ENCODE measurements around the gene ZNF569.
A peak's percentile ranks its signal among the peaks of the same experiment; 100 is the strongest.

The ZNF569 gene

GRCh38 chr19:37466798-37467607 is at the start of gene ZNF569:
TSS of gene ZNF569 (minus strand) at chr19:37467444. CDS start at chr19:37444921, 22,523 bp downstream.
- Histone ChIP-seq H3K27me3 (ENCODE audit: insufficient read depth, low read length, poor library complexity, severe bottlenecking) (no peaks in the 10 kb centered on the region), H3K4me1 (ENCODE audit: insufficient read depth, low read length, poor library complexity, severe bottlenecking) (peaks cover 26% of the 10 kb centered on the region), H3F3A (ENCODE audit: low read depth) (no peaks in the 10 kb centered on the region), H4K20me1 (ENCODE audit: insufficient read depth, low read length, poor library complexity, severe bottlenecking) (peaks cover 5% of the 10 kb centered on the region), H3K9ac (ENCODE audit: low read depth, low read length, poor library complexity, severe bottlenecking) (peak within 1 kb of the TSS; percentile 87), H3K9me2 (replicated peaks; ENCODE audit: low read depth, low read length) (no peaks in the 10 kb centered on the region), H2AFZ (ENCODE audit: low read length) (peak within 1 kb of the TSS; percentile 99), H3K79me2 (ENCODE audit: insufficient read depth, low read length) (peaks cover 42% of the 10 kb centered on the region), H3K9me3 (ENCODE audit: insufficient read depth, low read depth, low read length) (no peaks in the 10 kb centered on the region), H3K36me3 (ENCODE audit: insufficient read depth, low read length) (peaks cover 5% of the 10 kb centered on the region), H3K4me3 (ENCODE audit: low read length, poor library complexity, severe bottlenecking) (peak within 1 kb of the TSS; percentile 89), H3K4me2 (ENCODE audit: low read depth, low read length, poor library complexity, severe bottlenecking) (peak within 1 kb of the TSS; percentile 89)
- TF ChIP-seq EZH2phosphoT487 (IDR thresholded peaks at IDR 0.05; ENCODE audit: borderline replicate concordance) (no peak), CTCF (conservative IDR thresholded peaks at IDR 0.05; ENCODE audit: low read length) (no peak)

GRCh38 chr19:37513397-37513796 is 46.2 kb upstream of the ZNF569 start:
- Histone ChIP-seq H3K4me2 (ENCODE audit: low read depth, low read length, poor library complexity, severe bottlenecking) (peak overlapping the region; percentile 78), H3K36me3 (ENCODE audit: insufficient read depth, low read length) (peaks cover 3% of the 10 kb centered on the region; the same call in 1 of the 2 replicates), H3F3A (ENCODE audit: low read depth) (no peaks in the 10 kb centered on the region; the same call in 1 of the 2 replicates), H3K9me2 (replicated peaks; ENCODE audit: low read depth, low read length) (no peaks in the 10 kb centered on the region), H4K20me1 (ENCODE audit: insufficient read depth, low read length, poor library complexity, severe bottlenecking) (no peaks in the 10 kb centered on the region), H3K4me3 (ENCODE audit: low read length, poor library complexity, severe bottlenecking) (peak overlapping the region; percentile 54), H3K9me3 (ENCODE audit: insufficient read depth, low read depth, low read length) (no peaks in the 10 kb centered on the region), H3K79me2 (ENCODE audit: insufficient read depth, low read length) (peaks cover 5% of the 10 kb centered on the region; the same call in 1 of the 2 replicates), H2AFZ (ENCODE audit: low read length) (no peak overlapping the region), H3K4me1 (ENCODE audit: insufficient read depth, low read length, poor library complexity, severe bottlenecking) (peaks cover 19% of the 10 kb centered on the region), H3K9ac (ENCODE audit: low read depth, low read length, poor library complexity, severe bottlenecking) (peak overlapping the region; percentile 61), H3K27me3 (ENCODE audit: insufficient read depth, low read length, poor library complexity, severe bottlenecking) (no peaks in the 10 kb centered on the region)
- TF ChIP-seq EZH2phosphoT487 (IDR thresholded peaks at IDR 0.05; ENCODE audit: borderline replicate concordance), result no peak
- no peak for TF ChIP-seq CTCF (conservative IDR thresholded peaks at IDR 0.05; ENCODE audit: low read length)

- Histone ChIP-seq H3K79me2 (ENCODE audit: insufficient read depth, low read length) (peaks cover 21% of the 10 kb centered on the region), H3K27me3 (ENCODE audit: insufficient read depth, low read length, poor library complexity, severe bottlenecking) (no peaks in the 10 kb centered on the region), H3K9me3 (ENCODE audit: insufficient read depth, low read depth, low read length) (no peaks in the 10 kb centered on the region), H3K9me2 (replicated peaks; ENCODE audit: low read depth, low read length) (no peaks in the 10 kb centered on the region), H3K4me3 (ENCODE audit: low read length, poor library complexity, severe bottlenecking) (no peak overlapping the region), H3K4me2 (ENCODE audit: low read depth, low read length, poor library complexity, severe bottlenecking) (no peak overlapping the region), H3K4me1 (ENCODE audit: insufficient read depth, low read length, poor library complexity, severe bottlenecking) (peaks cover 28% of the 10 kb centered on the region), H3K9ac (ENCODE audit: low read depth, low read length, poor library complexity, severe bottlenecking) (no peak overlapping the region), H4K20me1 (ENCODE audit: insufficient read depth, low read length, poor library complexity, severe bottlenecking) (no peaks in the 10 kb centered on the region), H3K36me3 (ENCODE audit: insufficient read depth, low read length) (peaks cover 3% of the 10 kb centered on the region; the same call in 1 of the 2 replicates), H3F3A (ENCODE audit: low read depth) (no peaks in the 10 kb centered on the region; the same call in 1 of the 2 replicates), H2AFZ (ENCODE audit: low read length) (no peak overlapping the region)
- TF ChIP-seq EZH2phosphoT487 (IDR thresholded peaks at IDR 0.05; ENCODE audit: borderline replicate concordance), result no peak
- TF ChIP-seq CTCF (conservative IDR thresholded peaks at IDR 0.05; ENCODE audit: low read length), result no peak
These were observed 44.6 kb upstream of the ZNF569 start for GRCh38 chr19:37511821-37512220.
